Measurements from ENCODE around the gene HMCN1. TPM values are rescaled to one million over a fixed set of nuclear protein-coding genes. Genes with fewer than 3 reads are reported as not detected.
"Not testable (repeated sequence)": the region's sequence is repeated elsewhere in the genome, so short reads cannot be mapped to it uniquely, and the experiment has no call there.

HMCN1 gene
- total and polyA plus RNA-seq, 4 experiments from 2014 or later: 0.19 to 0.29 TPM; not detected in 2

DNA sequence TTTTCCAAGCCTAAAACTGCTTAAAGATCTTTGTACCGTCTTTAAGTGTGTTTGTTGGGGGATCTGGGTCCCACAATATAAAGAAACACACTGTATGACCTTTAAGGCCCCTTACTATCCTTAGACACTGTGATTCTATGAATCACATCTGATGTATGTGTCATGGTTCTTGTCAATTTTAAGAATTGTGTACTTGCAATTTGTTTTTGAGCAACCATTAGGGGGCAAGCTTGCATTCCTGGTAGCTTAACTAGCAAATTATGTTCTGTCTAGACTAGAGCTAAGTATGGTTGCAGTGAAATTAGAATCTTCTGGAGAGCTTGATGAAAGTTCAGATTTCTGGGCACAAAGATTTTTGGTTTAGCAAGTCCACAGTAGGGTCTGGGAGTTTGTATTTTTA lies 421.4 kb downstream of the HMCN1 start:
- CTCF ChIA-PET (ENCODE audit: partially characterized antibody): no interaction called here
- H3K4me1 Mint-ChIP-seq: no peaks in the 10 kb centered on the region
- DNase-seq: peak in 1 of 5 donors; percentile 4
- POLR2A ChIA-PET (ENCODE audit: partially characterized antibody): no interaction called here
- Histone ChIP-seq H3K27ac (ENCODE audit: low read depth, low read length) (no peak overlapping the region), H3K27me3 (ENCODE audit: insufficient read depth, low read length) (no peaks in the 10 kb centered on the region), H3K4me3 (ENCODE audit: low read length in 2 of 2) (no peak overlapping the region), H3K36me3 (ENCODE audit: insufficient read depth, low read length) (no peaks in the 10 kb centered on the region), H3K9me3 (ENCODE audit: control insufficient read depth in 1 of 2, low read length in 2 of 2) (no peaks in the 10 kb centered on the region), H3K4me1 (ENCODE audit: insufficient read depth, low read length) (no peaks in the 10 kb centered on the region)
- peaks cover 0 to 5% (median 0%) of the 10 kb centered on the region in 8 donors for H3K9me3 Mint-ChIP-seq
- intact Hi-C loops (cut with micrococcal nuclease): loop anchor here (10.0 kb wide), 1 partner anchor 169 kb away; no protein-coding TSS in a partner anchor
- no peak overlapping the region for H3K27ac Mint-ChIP-seq
- no peaks in the 10 kb centered on the region for H3K36me3 Mint-ChIP-seq
- H3K27me3 Mint-ChIP-seq: peaks cover 0 to 4% of the 10 kb centered on the region in 2 donors
- H3K4me3 Mint-ChIP-seq: no peak overlapping the region

GRCh38 chr1:186162895-186163294 lies 428.7 kb downstream of the HMCN1 start:
- H3K36me3 Mint-ChIP-seq; intact Hi-C loops (cut with micrococcal nuclease); H3K4me3 ChIP-seq (ENCODE audit: low read length in 2 of 2); POLR2A ChIA-PET (ENCODE audit: partially characterized antibody); CTCF ChIA-PET (ENCODE audit: partially characterized antibody); H3K27ac ChIP-seq (ENCODE audit: low read depth, low read length); H3K27me3 ChIP-seq (ENCODE audit: insufficient read depth, low read length); H3K4me1 ChIP-seq (ENCODE audit: insufficient read depth, low read length); H3K9me3 ChIP-seq (ENCODE audit: control insufficient read depth in 1 of 2, low read length in 2 of 2); DNase-seq; H3K27ac Mint-ChIP-seq; H3K27me3 Mint-ChIP-seq; H3K36me3 ChIP-seq (ENCODE audit: insufficient read depth, low read length); H3K4me3 Mint-ChIP-seq; H3K4me1 Mint-ChIP-seq: not testable (repeated sequence)
- H3K9me3 Mint-ChIP-seq: peaks cover 0 to 14% (median 6%) of the 10 kb centered on the region in 8 donors

GRCh38 chr1:186164773-186165172 lies 430.6 kb downstream of the HMCN1 start:
- Mint-ChIP-seq H3K4me3 (no peak overlapping the region), H3K27ac (no peak overlapping the region), H3K9me3 (peaks cover 0 to 12% (median 7%) of the 10 kb centered on the region in 8 donors), H3K4me1 (no peaks in the 10 kb centered on the region), H3K27me3 (peaks cover 2 to 5% of the 10 kb centered on the region in 2 donors), H3K36me3 (no peaks in the 10 kb centered on the region)
- POLR2A ChIA-PET (ENCODE audit: partially characterized antibody): no interaction called here
- H3K27ac ChIP-seq (ENCODE audit: low read depth, low read length): no peak overlapping the region
- intact Hi-C loops (cut with micrococcal nuclease): no loop called here
- no peaks in the 10 kb centered on the region for H3K9me3 ChIP-seq (ENCODE audit: control insufficient read depth in 1 of 2, low read length in 2 of 2)
- no peaks in the 10 kb centered on the region for H3K27me3 ChIP-seq (ENCODE audit: insufficient read depth, low read length)
- CTCF ChIA-PET (ENCODE audit: partially characterized antibody): no interaction called here
- DNase-seq: no peak
- no peaks in the 10 kb centered on the region for H3K4me1 ChIP-seq (ENCODE audit: insufficient read depth, low read length)
- no peak overlapping the region for H3K4me3 ChIP-seq (ENCODE audit: low read length in 2 of 2)
- no peaks in the 10 kb centered on the region for H3K36me3 ChIP-seq (ENCODE audit: insufficient read depth, low read length)

DNA sequence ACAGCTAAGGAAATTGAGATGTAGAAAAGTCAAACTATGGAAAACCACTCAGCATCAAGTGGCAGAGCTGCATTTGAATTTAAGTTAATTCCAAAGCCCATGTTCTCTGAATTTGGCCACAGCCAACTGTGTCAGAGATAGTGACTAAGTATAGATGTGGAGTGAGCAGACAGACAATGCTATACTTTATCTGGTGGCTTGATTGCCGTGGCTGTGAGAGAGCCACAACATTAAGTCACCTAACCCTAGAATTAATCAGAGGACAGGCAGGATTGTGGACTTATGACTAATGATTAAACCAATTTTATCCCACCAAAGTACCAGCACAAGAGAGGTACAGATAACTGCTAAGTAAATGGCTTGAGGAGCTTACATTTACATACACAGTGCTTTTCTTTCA lies 431.1 kb downstream of the HMCN1 start:
- CTCF ChIA-PET (ENCODE audit: partially characterized antibody): no interaction called here
- Mint-ChIP-seq H3K27ac (no peak overlapping the region), H3K27me3 (peaks cover 2 to 6% of the 10 kb centered on the region in 2 donors), H3K4me3 (no peak overlapping the region), H3K9me3 (peaks cover 0 to 12% (median 7%) of the 10 kb centered on the region in 8 donors), H3K4me1 (no peaks in the 10 kb centered on the region), H3K36me3 (no peaks in the 10 kb centered on the region)
- Histone ChIP-seq H3K9me3 (ENCODE audit: control insufficient read depth in 1 of 2, low read length in 2 of 2) (no peaks in the 10 kb centered on the region), H3K27me3 (ENCODE audit: insufficient read depth, low read length) (no peaks in the 10 kb centered on the region), H3K27ac (ENCODE audit: low read depth, low read length) (no peak overlapping the region), H3K36me3 (ENCODE audit: insufficient read depth, low read length) (no peaks in the 10 kb centered on the region), H3K4me3 (ENCODE audit: low read length in 2 of 2) (no peak overlapping the region), H3K4me1 (ENCODE audit: insufficient read depth, low read length) (no peaks in the 10 kb centered on the region)
- DNase-seq: no peak
- intact Hi-C loops (cut with micrococcal nuclease): no loop called here
- POLR2A ChIA-PET (ENCODE audit: partially characterized antibody): no interaction called here

DNA sequence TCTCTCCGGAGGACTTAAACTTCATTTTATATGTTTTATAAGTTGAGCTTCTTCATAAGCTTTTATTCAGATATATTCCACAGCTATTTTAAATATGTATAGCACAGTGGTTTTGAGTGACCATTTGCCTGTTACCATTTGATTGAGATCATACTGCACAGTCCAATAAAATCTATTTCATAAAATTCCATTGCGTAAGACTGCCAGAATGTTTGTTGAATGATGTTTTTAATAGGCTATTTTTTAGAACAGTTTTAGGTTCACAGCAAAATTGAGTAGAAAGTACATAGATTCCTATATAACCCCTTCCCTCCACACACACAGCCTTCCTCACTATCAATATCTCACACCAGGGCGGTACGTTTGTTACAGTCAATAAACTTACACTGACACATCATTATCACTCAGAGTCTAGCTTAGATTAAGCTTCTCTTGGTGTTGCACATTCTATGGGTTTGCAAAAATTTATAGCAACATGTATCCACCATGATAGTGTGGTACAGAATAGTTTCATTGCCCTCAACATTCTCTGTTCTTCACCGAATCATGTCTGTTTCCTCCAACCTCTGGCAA lies 433.0 kb downstream of the HMCN1 start:
- Histone ChIP-seq H3K27ac (ENCODE audit: low read depth, low read length) (no peak overlapping the region), H3K9me3 (ENCODE audit: control insufficient read depth in 1 of 2, low read length in 2 of 2) (no peaks in the 10 kb centered on the region), H3K36me3 (ENCODE audit: insufficient read depth, low read length) (no peaks in the 10 kb centered on the region), H3K27me3 (ENCODE audit: insufficient read depth, low read length) (no peaks in the 10 kb centered on the region), H3K4me1 (ENCODE audit: insufficient read depth, low read length) (no peaks in the 10 kb centered on the region), H3K4me3 (ENCODE audit: low read length in 2 of 2) (no peak overlapping the region)
- ChIA-PET POLR2A (ENCODE audit: partially characterized antibody) (no interaction called here), CTCF (ENCODE audit: partially characterized antibody) (no interaction called here)
- Mint-ChIP-seq H3K9me3 (peaks cover 0 to 9% (median 4%) of the 10 kb centered on the region in 8 donors), H3K27ac (no peak overlapping the region), H3K4me1 (no peaks in the 10 kb centered on the region), H3K36me3 (no peaks in the 10 kb centered on the region), H3K4me3 (no peak overlapping the region), H3K27me3 (peaks cover 2 to 9% of the 10 kb centered on the region in 2 donors)
- intact Hi-C loops (cut with micrococcal nuclease): no loop called here
- no peak for DNase-seq

GRCh38 chr1:186175588-186175987 lies 441.4 kb downstream of the HMCN1 start:
- no peaks in the 10 kb centered on the region for H3K36me3 ChIP-seq (ENCODE audit: insufficient read depth, low read length)
- CTCF ChIA-PET (ENCODE audit: partially characterized antibody): no interaction called here

GRCh38 chr1:186178426-186179043 lies 444.3 kb downstream of the HMCN1 start:
- POLR2A ChIA-PET (ENCODE audit: partially characterized antibody): no interaction called here

More at GRCh38 chr1:186175588-186175987, 441.4 kb downstream of the HMCN1 start:
- Mint-ChIP-seq H3K36me3 (no peaks in the 10 kb centered on the region), H3K9me3 (peaks cover 0 to 3% (median 0%) of the 10 kb centered on the region in 8 donors), H3K27ac (no peak overlapping the region), H3K4me1 (peaks cover 0 to 2% (median 0%) of the 10 kb centered on the region in 4 donors), H3K27me3 (peaks cover 0 to 5% of the 10 kb centered on the region in 2 donors), H3K4me3 (no peak overlapping the region)
- no peak overlapping the region for H3K4me3 ChIP-seq (ENCODE audit: low read length in 2 of 2)
- H3K4me1 ChIP-seq (ENCODE audit: insufficient read depth, low read length): no peaks in the 10 kb centered on the region
- no peaks in the 10 kb centered on the region for H3K27me3 ChIP-seq (ENCODE audit: insufficient read depth, low read length)
- H3K27ac ChIP-seq (ENCODE audit: low read depth, low read length): no peak overlapping the region
- no peaks in the 10 kb centered on the region for H3K9me3 ChIP-seq (ENCODE audit: control insufficient read depth in 1 of 2, low read length in 2 of 2)
- POLR2A ChIA-PET (ENCODE audit: partially characterized antibody): no interaction called here
- DNase-seq: no peak
- intact Hi-C loops (cut with micrococcal nuclease): no loop called here

More at GRCh38 chr1:186178426-186179043, 444.3 kb downstream of the HMCN1 start:
- Mint-ChIP-seq H3K27me3 (peaks cover 0 to 4% of the 10 kb centered on the region in 2 donors), H3K4me1 (peaks cover 0 to 2% (median 0%) of the 10 kb centered on the region in 4 donors), H3K4me3 (no peak overlapping the region), H3K9me3 (peaks cover 0 to 2% (median 0%) of the 10 kb centered on the region in 8 donors), H3K36me3 (no peaks in the 10 kb centered on the region), H3K27ac (no peak overlapping the region)
- H3K9me3 ChIP-seq (ENCODE audit: control insufficient read depth in 1 of 2, low read length in 2 of 2): no peaks in the 10 kb centered on the region
- H3K36me3 ChIP-seq (ENCODE audit: insufficient read depth, low read length): no peaks in the 10 kb centered on the region
- CTCF ChIA-PET (ENCODE audit: partially characterized antibody): no interaction called here
- no peak for DNase-seq
- no peak overlapping the region for H3K4me3 ChIP-seq (ENCODE audit: low read length in 2 of 2)
- intact Hi-C loops (cut with micrococcal nuclease): no loop called here
- no peak overlapping the region for H3K27ac ChIP-seq (ENCODE audit: low read depth, low read length)
- H3K4me1 ChIP-seq (ENCODE audit: insufficient read depth, low read length): no peaks in the 10 kb centered on the region
- H3K27me3 ChIP-seq (ENCODE audit: insufficient read depth, low read length): no peaks in the 10 kb centered on the region

Measured in CD4-positive, alpha-beta memory T cell (primary cell).